Keratinocyte (primary cell): ENCODE data around the gene SPAG16. TPM values are rescaled to one million over a fixed set of nuclear protein-coding genes. Genes with fewer than 3 reads are reported as not detected.

ENCODE experiments used
- DNase-seq: peaks from one replicate; pipeline ENCODE4 v3.0.0-alpha.2; 2011; ENCODE audit warnings: low read depth, missing footprints, low spot score
- FAIRE-seq: peaks from 2 replicates; lab custom pipeline; 2011; peaks lifted over from hg19 to GRCh38; lab: Jason Lieb, UNC
- H2AFZ ChIP-seq: 2 replicates; pipeline ENCODE4 v1.6.0; 2012; ENCODE audit warnings: low read length, control low read depth, inconsistent platforms; ENCODE audit not compliant: control insufficient read depth
- H3K27ac ChIP-seq: 2 replicates; pipeline ENCODE4 v1.5.1; 2011; ENCODE audit warnings: low read length; ENCODE audit not compliant: control insufficient read depth, insufficient read depth
- H3K27me3 ChIP-seq: 3 replicates; pipeline ENCODE4 v1.6.0; 2011; ENCODE audit warnings: low read length; ENCODE audit not compliant: control insufficient read depth, insufficient read depth; ENCODE audit errors: extremely low read depth
- H3K36me3 ChIP-seq, 2 experiments: 2 replicates in 1 of 2; 3 replicates in 1 of 2; pipeline ENCODE4 v1.5.1; 2011; ENCODE audit warnings: low read length in 2 of 2, mild to moderate bottlenecking in 1 of 2; ENCODE audit not compliant: control insufficient read depth in 2 of 2, insufficient read depth in 2 of 2; ENCODE audit errors: extremely low read depth in 1 of 2
- H3K4me1 ChIP-seq: 3 replicates; pipeline ENCODE4 v1.5.1; 2011; ENCODE audit warnings: low read length; ENCODE audit not compliant: control insufficient read depth, insufficient read depth; ENCODE audit errors: extremely low read depth
- H3K4me2 ChIP-seq: 3 replicates; pipeline ENCODE4 v1.6.0; 2011; ENCODE audit warnings: low read depth, low read length; ENCODE audit not compliant: control insufficient read depth, insufficient read depth; ENCODE audit errors: extremely low read depth
- H3K4me3 ChIP-seq, 3 experiments: fragments of 200-600 bp in 1 of 3; sonication (generic) in 1 of 3; 2 replicates in 2 of 3; 3 replicates in 1 of 3; pipeline ENCODE4 v1.5.1; 2011 to 2016; ENCODE audit warnings: low read length in 3 of 3, mild to moderate bottlenecking in 3 of 3, control low read depth in 2 of 3, inconsistent platforms in 1 of 3, low read depth in 1 of 3, mixed read lengths in 1 of 3, mixed run types in 1 of 3, moderate library complexity in 1 of 3; ENCODE audit not compliant: control insufficient read depth in 2 of 3, insufficient read depth in 2 of 3; ENCODE audit errors: extremely low read depth in 1 of 3
- H3K79me2 ChIP-seq: 2 replicates; pipeline ENCODE4 v1.6.0; 2012; ENCODE audit warnings: low read length; ENCODE audit not compliant: control insufficient read depth, insufficient read depth
- H3K9ac ChIP-seq: 3 replicates; pipeline ENCODE4 v1.6.0; 2011; ENCODE audit warnings: low read length; ENCODE audit not compliant: control insufficient read depth, insufficient read depth; ENCODE audit errors: extremely low read depth
- H3K9me1 ChIP-seq: 3 replicates; pipeline ENCODE4 v1.6.0; 2011; ENCODE audit warnings: low read length; ENCODE audit not compliant: control insufficient read depth, insufficient read depth; ENCODE audit errors: extremely low read depth
- H3K9me3 ChIP-seq: 2 replicates; pipeline ENCODE4 v1.5.1; 2012; ENCODE audit warnings: low read depth, low read length; ENCODE audit not compliant: control insufficient read depth
- H4K20me1 ChIP-seq: 3 replicates; pipeline ENCODE4 v1.6.0; 2011; ENCODE audit warnings: low read length; ENCODE audit not compliant: control insufficient read depth, insufficient read depth; ENCODE audit errors: extremely low read depth
- CTCF ChIP-seq, 3 experiments: IDR thresholded peaks in 1 of 3; conservative IDR thresholded peaks in 1 of 3; optimal IDR thresholded peaks in 1 of 3; 2 replicates in 2 of 3; 3 replicates in 1 of 3; pipeline versions ENCODE3 to v1.5.1; 2011; ENCODE audit warnings: low read length in 3 of 3, mild to moderate bottlenecking in 3 of 3, moderate library complexity in 2 of 3, control low read depth in 1 of 3, inconsistent platforms in 1 of 3; ENCODE audit not compliant: insufficient read depth in 2 of 3; ENCODE audit errors: extremely low read depth in 1 of 3
- EZH2 ChIP-seq: IDR thresholded peaks from one replicate; pipeline ENCODE4 v1.6.1; 2012; ENCODE audit warnings: inconsistent platforms, mild to moderate bottlenecking, low read length, moderate library complexity
- dilution Hi-C: fragments of 300-500 bp; cut with MboI; formaldehyde crosslinking; loops from one replicate; pipeline ENCODE4 v1.7.0; 2020; ENCODE audit warnings: low sequenced_read_pairs; ENCODE audit not compliant: extremely low pct_ligation_motif_present
- polyA plus RNA-seq, 5 experiments: library from polyadenylated mRNA; depleted of rRNA in 3 of 5; stranded (reverse) in 3 of 5; stranded (forward) in 1 of 5; unstranded in 1 of 5; fragments of >200 nt; gene quantifications; 1 replicate in 1 of 5; 2 replicates in 3 of 5; 3 replicates in 1 of 5; pipeline versions ENCODE4 v1.2.1 to v1.2.3, GENCODE V29; 2011 to 2012; ENCODE audit warnings: missing spikeins in 2 of 5, low read depth in 1 of 5, low replicate concordance in 1 of 5

SPAG16 gene
- polyA plus RNA-seq, 1 donor (not counting 4 experiments of a cell fraction or from before 2014, with no cell fraction given) = 19.6 TPM

GRCh38 chr2:213237787-213238186, 46.5 kb upstream of the SPAG16 start:
- no peaks in the 10 kb centered on the region for H3K36me3 ChIP-seq
- H2AFZ ChIP-seq = no peak overlapping the region
- H3K27ac ChIP-seq = no peak overlapping the region
- DNase-seq (no peak), FAIRE-seq (no peak)
- peak overlapping the region; percentile 2 for H3K4me2 ChIP-seq
- H3K27me3 ChIP-seq = no peaks in the 10 kb centered on the region
- H3K9me3 ChIP-seq = no peaks in the 10 kb centered on the region
- H3K79me2 ChIP-seq = no peaks in the 10 kb centered on the region
- no peaks in the 10 kb centered on the region for H3K9me1 ChIP-seq
- H4K20me1 ChIP-seq = no peaks in the 10 kb centered on the region
- no peak overlapping the region for H3K4me3 ChIP-seq
- no peak overlapping the region for H3K9ac ChIP-seq
- dilution Hi-C loops = no loop called here
- peaks cover 15% of the 10 kb centered on the region for H3K4me1 ChIP-seq
- no peak for TF ChIP-seq EZH2
- TF ChIP-seq CTCF (optimal IDR thresholded peaks at IDR 0.05 in 1 of 3, IDR thresholded peaks at IDR 0.05 in 1 of 3, conservative IDR thresholded peaks at IDR 0.05 in 1 of 3; ENCODE audit: extremely low read depth in 1 of 3, insufficient read depth in 2 of 3, low read length in 3 of 3) = no peak

GRCh38 chr2:213238753-213239495, 45.3 kb upstream of the SPAG16 start:
- H3K9me3 ChIP-seq = no peaks in the 10 kb centered on the region
- no peaks in the 10 kb centered on the region for H3K36me3 ChIP-seq
- H3K27me3 ChIP-seq = no peaks in the 10 kb centered on the region
- peak; percentile 83 for DNase-seq
- peaks cover 15% of the 10 kb centered on the region for H3K4me1 ChIP-seq
- dilution Hi-C loops = no loop called here
- no peaks in the 10 kb centered on the region for H3K9me1 ChIP-seq
- H2AFZ ChIP-seq = no peak overlapping the region
- H3K9ac ChIP-seq = no peak overlapping the region
- H3K79me2 ChIP-seq = no peaks in the 10 kb centered on the region
- peak overlapping the region; percentile 22 for H3K27ac ChIP-seq
- peak; percentile 84 for FAIRE-seq
- no peaks in the 10 kb centered on the region for H4K20me1 ChIP-seq
- peak overlapping the region; percentile 26 for H3K4me2 ChIP-seq
- H3K4me3 ChIP-seq = peak overlapping the region in 2 of 3 experiments; percentile 8 to 26
- TF ChIP-seq CTCF (optimal IDR thresholded peaks at IDR 0.05 in 1 of 3, IDR thresholded peaks at IDR 0.05 in 1 of 3, conservative IDR thresholded peaks at IDR 0.05 in 1 of 3; ENCODE audit: extremely low read depth in 1 of 3, insufficient read depth in 2 of 3, low read length in 3 of 3) = no peak
